GM12865 (cell line): ENCODE data around the gene PPP2R2C.

ENCODE experiments used
- DNase-seq: peaks from one replicate; pipeline ENCODE4 v3.0.0; 2010; ENCODE audit warnings: low read depth
- H3K4me3 ChIP-seq: 2 replicates; pipeline ENCODE4 v1.5.1; 2011; ENCODE audit warnings: mild to moderate bottlenecking, low read depth, low read length, control low read depth
- CTCF ChIP-seq: IDR thresholded peaks from 2 replicates; pipeline ENCODE4 v1.5.1; 2011; ENCODE audit warnings: low read length, control low read depth, low read depth, inconsistent platforms; ENCODE audit not compliant: insufficient read depth; ENCODE audit errors: missing control alignments

PPP2R2C gene

DNA sequence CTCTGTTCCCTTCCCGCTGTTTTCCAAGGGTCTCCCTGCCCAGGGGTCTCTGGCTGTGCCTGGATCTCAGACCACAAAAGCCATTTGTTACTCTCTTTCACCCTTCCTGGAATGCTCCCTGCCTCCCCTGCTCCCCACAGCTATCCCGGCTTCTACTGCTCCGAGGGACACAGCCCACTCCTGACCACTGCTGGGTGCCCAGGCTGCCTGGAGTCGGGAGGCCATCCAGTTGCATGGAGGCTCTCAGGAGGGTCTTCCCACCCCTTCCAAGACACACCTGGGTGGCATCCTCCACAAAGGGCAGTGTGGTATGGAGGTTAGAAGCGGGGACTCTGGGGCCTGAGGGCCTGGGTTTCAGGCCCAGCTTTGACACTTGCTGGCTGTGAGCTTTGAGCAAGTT is 101.1 kb downstream of the PPP2R2C start:
- H3K4me3 ChIP-seq: no peak overlapping the region
- no peak for DNase-seq
- TF ChIP-seq CTCF: no peak

- DNase-seq: no peak
- TF ChIP-seq CTCF: no peak
- H3K4me3 ChIP-seq: no peak overlapping the region
Observed at GRCh38 chr4:6369924-6370645, 102.3 kb downstream of the PPP2R2C start.

DNA sequence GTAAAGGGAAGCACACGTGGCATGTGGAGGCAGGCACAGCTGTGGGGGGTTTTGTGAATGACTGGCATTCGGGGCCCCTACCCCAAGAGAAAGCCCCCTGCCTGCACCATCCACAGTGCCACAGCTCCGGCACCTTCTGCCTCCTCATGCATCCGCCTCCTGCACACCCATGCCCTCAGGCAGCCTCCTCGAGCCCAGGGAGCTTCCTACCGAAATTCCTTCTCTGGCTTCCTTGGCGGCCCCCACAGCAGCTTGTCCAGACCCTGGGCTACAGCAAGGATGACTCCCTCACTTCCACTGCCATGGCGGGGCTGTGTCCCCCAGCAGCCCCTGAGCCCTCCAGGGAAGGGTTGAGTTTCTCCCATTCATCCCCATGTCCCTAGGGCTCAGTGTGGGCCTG is 102.9 kb downstream of the PPP2R2C start:
- H3K4me3 ChIP-seq: no peak overlapping the region
- DNase-seq: no peak
- no peak for TF ChIP-seq CTCF

DNA sequence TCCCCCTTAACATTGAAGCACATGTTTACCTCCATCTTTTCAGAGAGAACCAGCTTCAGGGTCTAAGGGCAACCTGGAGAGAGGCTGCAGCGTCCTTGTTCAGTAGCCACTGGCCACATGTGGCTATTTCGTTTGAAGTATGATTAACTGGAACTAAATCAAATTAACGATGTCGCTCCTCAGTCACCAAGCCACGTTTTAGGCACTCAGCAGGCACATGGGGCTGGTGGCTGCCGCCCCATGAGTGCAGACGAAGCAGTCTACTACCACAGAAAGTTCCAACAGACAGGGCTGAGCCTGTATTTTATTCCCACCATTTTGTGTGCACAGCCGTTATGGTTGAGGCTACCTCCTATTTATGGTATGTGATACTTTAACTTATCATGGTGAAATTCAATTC is 103.4 kb downstream of the PPP2R2C start:
- H3K4me3 ChIP-seq: no peak overlapping the region
- no peak for TF ChIP-seq CTCF
- no peak for DNase-seq

DNA sequence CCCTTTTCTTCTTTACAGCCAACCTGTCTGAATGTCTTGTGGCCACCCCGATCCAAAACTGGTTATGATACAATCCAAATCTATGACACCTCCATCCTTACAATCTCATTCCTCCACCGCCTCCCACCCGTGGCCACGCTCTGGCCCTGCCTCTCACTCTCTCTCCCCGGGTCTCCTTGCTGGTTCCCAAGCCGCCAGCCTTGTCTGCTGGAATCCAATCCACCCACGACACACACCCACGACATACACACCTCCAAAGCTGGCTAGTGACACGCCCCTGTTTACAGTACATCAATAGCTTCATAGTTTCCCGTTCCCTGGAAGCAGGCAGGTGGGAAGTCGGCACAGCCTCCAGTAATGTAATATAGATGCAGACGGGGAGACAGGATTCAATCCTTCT is 103.8 kb downstream of the PPP2R2C start:
- H3K4me3 ChIP-seq: no peak overlapping the region
- no peak for TF ChIP-seq CTCF
- no peak for DNase-seq

GRCh38 chr4:6368096-6368495 is 104.3 kb downstream of the PPP2R2C start:
- H3K4me3 ChIP-seq: no peak overlapping the region
- no peak for TF ChIP-seq CTCF
- DNase-seq: no peak

GRCh38 chr4:6367371-6367851 is 105.0 kb downstream of the PPP2R2C start:
- no peak for DNase-seq
- no peak overlapping the region for H3K4me3 ChIP-seq
- no peak for TF ChIP-seq CTCF
